ENCODE measurements around the gene FAM83F.

The FAM83F gene

DNA sequence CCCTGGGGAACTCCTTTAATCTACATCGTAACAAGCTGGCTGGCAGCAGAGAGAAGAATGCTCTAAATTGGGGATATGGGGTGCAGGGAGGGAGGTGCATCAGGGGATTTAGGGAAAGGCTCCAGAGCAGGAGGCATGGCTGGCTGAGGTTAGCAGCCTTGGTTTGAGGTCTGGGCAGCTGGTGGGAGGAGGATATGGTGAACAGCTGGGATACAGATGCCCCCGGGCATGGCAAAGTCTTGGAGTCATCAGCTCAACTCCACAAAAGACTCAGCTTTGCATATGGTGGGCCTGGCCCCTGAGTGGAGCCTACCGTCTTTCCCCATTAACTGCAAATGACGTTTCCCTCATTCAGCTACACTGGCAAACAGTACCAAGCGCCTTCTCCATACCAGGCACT, 5.4 kb downstream of the FAM83F start:
- Histone ChIP-seq H3K27me3 (ENCODE audit: control insufficient read depth, insufficient read depth, low read length) (peaks cover 3% of the 10 kb centered on the region), H3K4me3 (ENCODE audit: low read length) (no peak overlapping the region), H3K4me1 (ENCODE audit: control insufficient read depth, insufficient read depth, low read length) (peaks cover 68% of the 10 kb centered on the region), H3K36me3 (ENCODE audit: control insufficient read depth, insufficient read depth, low read length) (no peaks in the 10 kb centered on the region), H3K9ac (ENCODE audit: low read length) (no peak overlapping the region), H3K9me3 (ENCODE audit: control insufficient read depth, low read length) (no peaks in the 10 kb centered on the region)

DNA sequence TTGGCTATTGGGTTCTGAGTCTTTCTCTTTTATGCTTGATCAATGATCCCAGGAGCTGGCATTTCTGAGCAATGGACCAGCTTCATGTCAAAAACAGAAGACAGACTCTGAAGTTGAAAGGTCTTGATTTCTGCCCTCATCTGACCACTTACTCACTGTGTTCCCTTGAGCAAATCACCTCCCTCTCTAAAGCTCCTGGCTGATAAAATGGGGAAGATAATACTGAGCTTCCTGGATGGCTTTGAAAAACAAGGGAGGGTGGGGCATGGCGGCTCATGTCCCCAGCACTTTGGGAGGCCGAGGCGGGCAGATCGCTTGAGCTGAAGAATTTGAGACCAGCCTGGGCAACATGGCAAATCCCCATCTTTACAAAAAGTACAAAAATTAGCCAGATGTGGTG, 6.4 kb downstream of the FAM83F start:
- Histone ChIP-seq H3K4me1 (ENCODE audit: control insufficient read depth, insufficient read depth, low read length) (peaks cover 64% of the 10 kb centered on the region), H3K36me3 (ENCODE audit: control insufficient read depth, insufficient read depth, low read length) (no peaks in the 10 kb centered on the region), H3K27me3 (ENCODE audit: control insufficient read depth, insufficient read depth, low read length) (no peaks in the 10 kb centered on the region), H3K9ac (ENCODE audit: low read length) (no peak overlapping the region), H3K9me3 (ENCODE audit: control insufficient read depth, low read length) (no peaks in the 10 kb centered on the region), H3K4me3 (ENCODE audit: low read length) (no peak overlapping the region)

DNA sequence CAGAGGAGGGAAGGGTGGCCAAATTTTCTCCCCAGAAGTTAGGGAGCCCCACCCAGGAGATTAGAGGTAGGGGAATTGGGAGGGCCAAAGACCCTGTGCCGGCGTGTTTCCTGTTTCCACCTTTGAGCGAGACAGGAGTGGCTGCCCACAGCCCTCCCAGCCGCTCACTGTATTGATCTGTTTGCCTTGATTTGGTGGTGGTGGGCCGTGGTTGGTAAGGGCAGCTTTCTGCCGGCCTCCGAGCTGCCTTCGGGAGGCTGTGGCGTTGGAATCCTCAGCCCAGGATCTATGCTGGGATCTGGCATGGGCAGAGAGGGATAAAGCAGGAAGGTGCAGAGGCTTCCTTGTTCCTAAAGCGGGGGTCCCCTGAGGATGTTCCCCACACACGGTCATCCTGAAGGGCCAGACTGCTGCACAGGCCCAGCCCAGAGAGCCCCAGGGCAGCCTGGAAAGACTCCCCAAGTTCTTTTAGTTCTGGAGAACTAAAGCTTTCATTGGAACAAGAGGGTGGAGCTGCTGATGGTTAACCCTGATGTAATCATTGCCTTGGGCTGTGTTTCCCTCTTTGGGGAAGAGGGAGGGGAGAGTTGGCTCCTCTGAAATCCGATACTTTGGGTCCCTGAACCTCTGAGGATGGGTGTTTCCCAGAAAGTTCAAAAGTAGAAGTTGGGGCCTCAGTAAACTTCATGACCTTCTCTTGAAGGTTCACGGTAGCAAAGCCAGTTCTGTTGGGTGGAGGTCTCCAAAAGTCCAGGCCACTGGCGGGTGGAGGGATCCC, 7.2 kb downstream of the FAM83F start:
- Histone ChIP-seq H3K9me3 (ENCODE audit: control insufficient read depth, low read length) (no peaks in the 10 kb centered on the region), H3K9ac (ENCODE audit: low read length) (no peak overlapping the region), H3K36me3 (ENCODE audit: control insufficient read depth, insufficient read depth, low read length) (no peaks in the 10 kb centered on the region), H3K4me3 (ENCODE audit: low read length) (no peak overlapping the region), H3K27me3 (ENCODE audit: control insufficient read depth, insufficient read depth, low read length) (no peaks in the 10 kb centered on the region), H3K4me1 (ENCODE audit: control insufficient read depth, insufficient read depth, low read length) (peaks cover 58% of the 10 kb centered on the region)

DNA sequence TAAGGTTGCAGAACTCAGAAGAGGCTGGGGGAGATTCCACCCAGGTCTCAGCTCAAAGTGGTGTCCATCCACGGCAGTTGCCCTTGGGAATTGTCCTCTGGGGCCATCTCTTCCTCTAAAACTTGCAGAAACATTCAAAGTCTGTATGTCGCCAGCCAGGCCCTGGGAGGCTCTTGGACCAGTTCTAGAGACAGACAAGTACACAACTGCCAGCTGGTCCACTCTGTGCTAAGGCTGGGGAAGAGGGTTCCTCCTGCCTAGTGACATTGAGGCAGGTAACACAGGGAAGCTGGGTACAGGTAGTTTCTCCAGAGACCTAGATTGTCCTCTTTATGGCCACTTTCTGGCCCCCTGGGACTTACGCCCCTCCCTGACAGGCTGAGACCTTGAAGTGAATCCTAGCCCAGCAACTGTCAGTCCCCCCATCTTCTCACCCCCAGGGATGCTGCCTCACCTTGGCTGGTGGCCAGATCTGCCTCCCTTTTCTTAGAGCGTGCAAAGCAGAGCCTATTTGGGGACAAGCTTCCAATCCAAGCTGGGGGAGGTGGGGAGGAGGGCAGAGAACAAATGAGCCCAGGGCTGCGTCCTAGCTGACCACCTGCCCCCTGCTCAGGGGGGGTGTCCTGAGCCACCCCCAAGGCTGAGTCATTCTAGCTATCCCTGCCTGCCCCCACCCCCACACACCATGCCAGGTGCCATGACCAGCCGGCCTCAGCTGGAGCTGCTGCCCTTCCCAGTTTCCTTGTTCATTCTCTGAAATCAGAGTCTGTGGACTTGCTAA, 8.4 kb downstream of the FAM83F start:
- no peak overlapping the region for H3K9ac ChIP-seq (ENCODE audit: low read length)
- H3K36me3 ChIP-seq (ENCODE audit: control insufficient read depth, insufficient read depth, low read length), result no peaks in the 10 kb centered on the region
- H3K27me3 ChIP-seq (ENCODE audit: control insufficient read depth, insufficient read depth, low read length), result no peaks in the 10 kb centered on the region
- H3K4me3 ChIP-seq (ENCODE audit: low read length), result no peak overlapping the region
- no peaks in the 10 kb centered on the region for H3K9me3 ChIP-seq (ENCODE audit: control insufficient read depth, low read length)
- H3K4me1 ChIP-seq (ENCODE audit: control insufficient read depth, insufficient read depth, low read length), result peaks cover 47% of the 10 kb centered on the region

DNA sequence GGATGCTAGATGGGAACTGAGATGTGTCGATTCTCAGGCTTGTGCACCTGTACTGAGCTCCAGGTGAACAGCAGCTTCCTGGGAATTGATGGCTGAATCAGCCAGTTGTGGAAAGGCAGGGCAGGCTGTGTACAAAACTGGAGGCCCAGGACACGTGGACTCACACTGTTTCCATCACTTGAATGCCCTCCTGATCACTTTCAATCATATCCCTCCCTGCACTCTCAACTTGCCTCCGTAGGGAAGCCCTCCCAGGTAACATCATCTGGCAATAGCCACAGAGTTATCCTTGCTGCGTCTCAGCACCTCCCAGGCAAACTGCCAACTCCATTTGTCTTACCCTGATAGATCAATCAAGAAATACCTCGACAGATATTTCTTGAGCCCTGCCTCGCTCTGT, 10.1 kb downstream of the FAM83F start:
- Histone ChIP-seq H3K9me3 (ENCODE audit: control insufficient read depth, low read length) (no peaks in the 10 kb centered on the region), H3K4me1 (ENCODE audit: control insufficient read depth, insufficient read depth, low read length) (peaks cover 45% of the 10 kb centered on the region), H3K4me3 (ENCODE audit: low read length) (no peak overlapping the region), H3K9ac (ENCODE audit: low read length) (no peak overlapping the region), H3K27me3 (ENCODE audit: control insufficient read depth, insufficient read depth, low read length) (peaks cover 4% of the 10 kb centered on the region), H3K36me3 (ENCODE audit: control insufficient read depth, insufficient read depth, low read length) (no peaks in the 10 kb centered on the region)

DNA sequence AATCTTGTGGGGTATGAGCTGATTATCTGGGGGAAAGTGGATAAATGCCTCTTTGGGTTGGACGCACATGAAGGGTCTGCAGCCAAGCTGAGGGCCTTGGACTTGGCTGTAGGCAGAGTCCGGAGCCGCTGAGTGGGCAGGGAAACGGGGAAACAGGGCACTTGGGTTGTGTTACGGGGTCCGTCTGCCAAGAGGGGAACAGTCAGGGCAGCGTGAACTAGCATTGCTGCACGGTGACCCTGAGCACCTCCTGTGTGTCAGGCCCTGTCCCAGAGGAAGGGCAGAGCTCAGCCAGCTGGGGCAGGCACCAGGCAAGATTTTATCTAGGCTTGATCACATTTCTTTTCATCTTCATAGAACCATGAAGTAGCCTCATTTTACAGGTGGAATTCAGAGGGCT, 11.9 kb downstream of the FAM83F start:
- peaks cover 7% of the 10 kb centered on the region for H3K27me3 ChIP-seq (ENCODE audit: control insufficient read depth, insufficient read depth, low read length)
- H3K4me1 ChIP-seq (ENCODE audit: control insufficient read depth, insufficient read depth, low read length), result peaks cover 47% of the 10 kb centered on the region

DNA sequence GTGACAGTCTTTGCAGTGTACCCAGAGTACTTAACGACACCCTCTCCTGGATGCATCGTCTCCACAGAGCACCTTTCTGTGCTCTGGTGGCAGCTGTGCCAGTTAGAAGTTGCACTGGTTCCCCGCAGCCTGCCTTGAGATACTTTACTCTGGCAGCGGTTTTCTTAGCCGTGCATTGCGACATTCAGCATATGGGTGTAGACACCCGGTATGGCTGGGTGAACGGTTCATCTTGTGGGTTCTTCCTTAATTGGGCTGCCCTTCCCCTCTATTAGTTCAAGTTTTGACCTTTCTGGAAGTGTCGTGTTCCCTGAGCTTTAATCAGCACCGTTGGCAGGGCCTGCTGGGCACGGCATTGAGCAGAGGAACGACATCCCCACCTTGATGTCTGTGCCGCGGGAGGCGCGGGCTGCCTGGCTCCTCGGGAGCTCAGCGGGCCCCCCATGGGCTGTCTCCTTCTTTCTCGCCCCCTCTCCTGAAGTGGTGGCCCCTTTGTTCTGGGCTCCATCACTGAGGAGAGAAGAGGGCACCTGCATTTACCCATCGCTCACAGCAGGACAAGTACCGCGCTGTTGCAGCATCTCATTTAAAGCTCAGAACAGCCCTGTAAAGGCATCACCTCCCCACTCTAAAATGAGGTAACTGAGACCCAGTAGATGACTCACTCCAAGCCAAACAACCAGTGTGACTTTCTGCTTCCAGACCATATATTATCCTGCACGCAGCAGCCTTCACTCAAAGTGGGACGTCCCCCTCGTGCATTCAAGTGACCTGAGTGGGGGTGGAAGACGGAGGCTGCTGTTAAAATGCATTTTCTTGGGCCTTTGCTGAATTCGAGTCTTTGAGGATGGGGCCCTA, 13.3 kb downstream of the FAM83F start:
- Histone ChIP-seq H3K4me3 (ENCODE audit: low read length) (no peak overlapping the region), H3K9ac (ENCODE audit: low read length) (no peak overlapping the region), H3K4me1 (ENCODE audit: control insufficient read depth, insufficient read depth, low read length) (peaks cover 38% of the 10 kb centered on the region), H3K9me3 (ENCODE audit: control insufficient read depth, low read length) (no peaks in the 10 kb centered on the region), H3K27me3 (ENCODE audit: control insufficient read depth, insufficient read depth, low read length) (peaks cover 7% of the 10 kb centered on the region), H3K36me3 (ENCODE audit: control insufficient read depth, insufficient read depth, low read length) (no peaks in the 10 kb centered on the region)

More for the DNA sequence above, 11.9 kb downstream of the FAM83F start:
- Histone ChIP-seq H3K36me3 (ENCODE audit: control insufficient read depth, insufficient read depth, low read length) (no peaks in the 10 kb centered on the region), H3K4me3 (ENCODE audit: low read length) (no peak overlapping the region), H3K9me3 (ENCODE audit: control insufficient read depth, low read length) (no peaks in the 10 kb centered on the region), H3K9ac (ENCODE audit: low read length) (no peak overlapping the region)

DNA sequence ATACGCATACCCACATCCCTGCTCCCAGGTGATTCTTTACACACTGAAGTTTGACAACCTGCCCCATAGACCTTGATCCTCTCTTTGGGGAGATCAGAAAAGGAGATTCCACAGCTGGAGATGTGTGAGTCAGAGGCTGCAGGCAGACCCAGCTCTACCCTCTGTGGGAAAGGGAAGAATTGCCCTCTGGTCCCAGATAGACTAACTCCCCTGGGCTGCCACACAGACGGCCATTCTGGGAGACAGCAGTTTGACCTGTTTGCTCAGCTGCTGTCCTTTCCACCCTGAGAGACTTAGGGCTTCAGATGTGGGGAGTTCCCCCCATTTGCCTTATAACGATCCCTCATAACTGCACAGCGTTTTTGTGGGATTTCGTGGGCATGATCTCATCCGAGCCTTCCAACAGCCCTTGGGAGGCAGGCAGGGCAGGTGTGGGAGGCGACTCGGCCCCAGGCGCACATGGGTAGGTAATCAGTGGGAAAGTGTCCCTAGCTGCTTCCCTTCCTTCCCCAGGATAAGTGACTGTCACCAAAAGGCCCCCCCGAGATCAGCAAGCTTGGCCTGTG, 14.1 kb downstream of the FAM83F start:
- Histone ChIP-seq H3K27me3 (ENCODE audit: control insufficient read depth, insufficient read depth, low read length) (peaks cover 7% of the 10 kb centered on the region), H3K4me3 (ENCODE audit: low read length) (no peak overlapping the region), H3K4me1 (ENCODE audit: control insufficient read depth, insufficient read depth, low read length) (peaks cover 34% of the 10 kb centered on the region), H3K9me3 (ENCODE audit: control insufficient read depth, low read length) (no peaks in the 10 kb centered on the region), H3K9ac (ENCODE audit: low read length) (no peak overlapping the region), H3K36me3 (ENCODE audit: control insufficient read depth, insufficient read depth, low read length) (no peaks in the 10 kb centered on the region)

DNA sequence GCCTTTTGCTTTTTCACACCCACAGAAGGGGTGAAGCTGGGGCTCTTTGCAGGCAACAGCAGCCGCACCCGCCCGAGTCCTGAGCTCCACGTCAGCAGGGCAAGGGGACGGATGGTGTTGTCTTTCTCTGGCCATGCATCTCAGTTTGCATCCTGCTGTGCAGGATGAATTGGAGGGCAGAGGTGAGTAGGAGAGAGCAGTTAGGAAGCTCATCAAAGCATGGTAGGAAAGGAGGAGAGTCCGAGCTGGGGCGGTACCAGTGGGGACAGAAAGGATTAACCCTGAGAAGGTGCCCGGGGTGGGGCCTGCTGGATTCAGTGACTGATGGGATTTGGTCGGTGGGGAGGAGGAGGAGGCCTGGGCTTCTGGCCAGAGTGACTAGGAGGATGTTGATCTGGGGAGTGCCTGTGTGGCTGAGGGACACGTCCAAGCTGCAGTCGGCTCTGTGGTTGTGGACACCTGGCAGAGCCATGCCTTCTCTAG, 14.6 kb downstream of the FAM83F start:
- Histone ChIP-seq H3K4me3 (ENCODE audit: low read length) (no peak overlapping the region), H3K4me1 (ENCODE audit: control insufficient read depth, insufficient read depth, low read length) (peaks cover 34% of the 10 kb centered on the region), H3K36me3 (ENCODE audit: control insufficient read depth, insufficient read depth, low read length) (no peaks in the 10 kb centered on the region), H3K9ac (ENCODE audit: low read length) (no peak overlapping the region), H3K27me3 (ENCODE audit: control insufficient read depth, insufficient read depth, low read length) (peaks cover 7% of the 10 kb centered on the region), H3K9me3 (ENCODE audit: control insufficient read depth, low read length) (no peaks in the 10 kb centered on the region)

DNA sequence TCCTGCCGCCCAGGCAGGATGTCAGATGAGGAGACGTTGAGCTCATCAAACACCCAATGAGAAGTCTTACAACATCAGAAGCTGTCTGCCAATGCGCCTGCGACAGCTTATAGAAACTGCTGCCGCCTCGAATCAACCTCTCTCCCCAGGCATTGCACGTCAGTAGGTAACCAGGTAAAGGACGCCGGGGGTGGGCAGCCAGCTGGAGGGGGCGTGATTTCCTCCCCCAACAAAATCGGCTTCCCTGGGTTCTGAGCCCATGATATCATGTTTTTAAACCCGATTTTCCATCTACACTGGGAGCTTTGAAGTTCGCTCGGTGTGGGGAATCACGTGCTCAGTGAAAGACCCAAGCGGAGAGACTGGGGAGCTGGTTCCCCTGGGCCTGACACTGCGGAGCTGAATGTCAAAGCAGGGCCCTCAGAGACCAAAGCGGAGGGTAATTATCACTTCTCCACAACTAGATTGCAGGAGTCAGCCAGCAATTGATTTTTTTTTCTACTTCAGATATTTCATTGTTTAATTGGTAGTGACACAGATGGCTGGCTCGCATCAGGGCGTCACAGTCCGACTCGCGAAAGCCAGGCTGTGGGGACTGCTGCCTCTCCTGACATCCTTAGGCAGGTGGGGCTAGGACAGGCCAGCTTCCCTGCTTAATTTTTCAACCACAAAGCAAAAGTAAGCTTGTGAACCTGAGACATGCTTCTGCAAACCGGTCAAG, 15.4 kb downstream of the FAM83F start:
- H3K4me3 ChIP-seq (ENCODE audit: low read length), result no peak overlapping the region
- no peak overlapping the region for H3K9ac ChIP-seq (ENCODE audit: low read length)
- H3K36me3 ChIP-seq (ENCODE audit: control insufficient read depth, insufficient read depth, low read length), result no peaks in the 10 kb centered on the region
- peaks cover 41% of the 10 kb centered on the region for H3K4me1 ChIP-seq (ENCODE audit: control insufficient read depth, insufficient read depth, low read length)
- H3K9me3 ChIP-seq (ENCODE audit: control insufficient read depth, low read length), result no peaks in the 10 kb centered on the region
- H3K27me3 ChIP-seq (ENCODE audit: control insufficient read depth, insufficient read depth, low read length), result peaks cover 7% of the 10 kb centered on the region

DNA sequence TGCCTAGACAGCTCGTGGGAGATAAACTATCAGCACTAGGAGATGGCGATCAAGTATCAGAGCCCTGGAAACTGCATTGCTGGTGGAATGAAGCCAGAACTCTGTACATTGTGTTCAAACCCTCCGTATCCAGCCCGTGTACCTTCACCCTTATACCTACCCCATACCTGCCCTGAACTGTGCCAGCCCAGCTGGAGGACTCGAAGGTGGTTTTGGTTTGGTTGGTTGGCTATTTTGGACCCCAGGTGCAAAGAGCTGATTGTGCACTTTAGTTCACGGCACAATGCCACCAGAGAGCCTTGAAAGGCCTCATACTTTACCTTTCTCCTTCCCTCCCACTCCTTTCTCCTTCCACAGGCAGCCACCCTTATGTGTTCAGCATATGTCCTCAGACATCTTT, 16.0 kb downstream of the FAM83F start:
- Histone ChIP-seq H3K4me1 (ENCODE audit: control insufficient read depth, insufficient read depth, low read length) (peaks cover 47% of the 10 kb centered on the region), H3K9me3 (ENCODE audit: control insufficient read depth, low read length) (no peaks in the 10 kb centered on the region), H3K36me3 (ENCODE audit: control insufficient read depth, insufficient read depth, low read length) (no peaks in the 10 kb centered on the region), H3K4me3 (ENCODE audit: low read length) (no peak overlapping the region), H3K27me3 (ENCODE audit: control insufficient read depth, insufficient read depth, low read length) (peaks cover 7% of the 10 kb centered on the region), H3K9ac (ENCODE audit: low read length) (no peak overlapping the region)

All from mucosa of stomach (tissue), 1 donor.